ENCODE measurements around the gene SARDH.

DNA sequence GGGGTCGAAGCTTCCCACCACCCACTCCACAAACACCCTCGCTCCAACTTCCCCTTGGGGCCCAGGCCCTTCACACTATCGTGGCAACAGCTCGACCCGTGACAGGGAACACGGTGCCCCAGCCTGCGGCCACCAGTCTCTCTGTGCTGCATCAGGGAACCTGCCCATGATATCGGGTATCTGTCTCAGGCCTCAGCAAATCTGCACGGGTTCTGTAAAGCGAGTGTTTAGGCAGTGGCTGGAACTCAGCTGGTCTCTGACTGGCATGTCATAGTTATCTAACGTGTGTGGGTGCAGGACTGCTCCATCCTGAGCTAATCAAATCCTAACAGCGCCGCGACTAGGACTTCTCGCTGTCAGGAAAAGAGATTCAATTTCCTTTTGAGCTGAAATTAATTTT, 59.1 kb downstream of the SARDH start:
- TF ChIP-seq CTCF (IDR thresholded peaks at IDR 0.05): no peak
- no peak for TF ChIP-seq EP300 (IDR thresholded peaks at IDR 0.05)
